K562 (cell line): ENCODE measurements around the gene ZDHHC12. TPM values are rescaled to one million over a fixed set of nuclear protein-coding genes. Genes with fewer than 3 reads are reported as not detected.

Experiments
- ARHGAP35 ChIP-seq: fragments of 450-650 bp; IDR thresholded peaks from 2 replicates; pipeline ENCODE4 v1.6.1; 2018; ENCODE audit not compliant: partially characterized antibody
- CHD1 ChIP-seq: fragments of 200-600 bp; sonication (generic); IDR thresholded peaks from one replicate; pipeline ENCODE4 v1.6.1; 2012; ENCODE audit warnings: mild to moderate bottlenecking, moderate library complexity, low read length, inconsistent platforms
- FOS ChIP-seq: IDR thresholded peaks from 3 replicates; pipeline ENCODE4 v1.6.1; 2011; ENCODE audit not compliant: insufficient read length; ENCODE audit errors: extremely low read depth
- HDAC6 ChIP-seq: IDR thresholded peaks from 2 replicates; pipeline ENCODE4 v1.6.1; 2012; ENCODE audit warnings: low read depth, mild to moderate bottlenecking, control low read depth, inconsistent platforms, low read length, moderate library complexity
- HMG20A ChIP-seq: fragments of 450-650 bp; formaldehyde crosslinking; conservative IDR thresholded peaks from 2 replicates; pipeline ENCODE4 v1.4.0; 2020; ENCODE audit warnings: mild to moderate bottlenecking, mixed read lengths
- KLF13 ChIP-seq: fragments of 450-650 bp; IDR thresholded peaks from 2 replicates; pipeline ENCODE4 v1.6.1; 2016; ENCODE audit warnings: missing genetic modification characterization, low read depth, mild to moderate bottlenecking, missing compliant biosample characterization, moderate library complexity, borderline replicate concordance
- L3MBTL2 ChIP-seq: fragments of 450-650 bp; IDR thresholded peaks from 2 replicates; pipeline ENCODE4 v1.6.1; 2016; ENCODE audit warnings: mild to moderate bottlenecking, moderate library complexity
- MAZ ChIP-seq, 2 experiments: fragments of 450-650 bp in 1 of 2; sonication (generic) in 1 of 2; formaldehyde crosslinking; IDR thresholded peaks in 1 of 2; conservative IDR thresholded peaks in 1 of 2; 2 replicates each; pipeline versions ENCODE4 v1.4.0 to v1.5.0; 2020; ENCODE audit warnings: mild to moderate bottlenecking in 1 of 2, missing genetic modification reagents in 1 of 2
- NCOA6 ChIP-seq: fragments of 450-650 bp; IDR thresholded peaks from 2 replicates; pipeline ENCODE4 v1.6.1; 2017; ENCODE audit warnings: mild to moderate bottlenecking
- PTTG1 ChIP-seq: fragments of 450-650 bp; IDR thresholded peaks from 2 replicates; pipeline ENCODE4 v1.6.1; 2016; ENCODE audit warnings: low read depth, mild to moderate bottlenecking, missing genetic modification characterization, missing compliant biosample characterization
- PYGO2 ChIP-seq: fragments of 450-650 bp; IDR thresholded peaks from 2 replicates; pipeline ENCODE4 v1.6.1; 2016; ENCODE audit warnings: mild to moderate bottlenecking, missing genetic modification characterization, moderate library complexity, missing compliant biosample characterization
- RBBP5 ChIP-seq: fragments of 200-600 bp; sonication (generic); IDR thresholded peaks from 2 replicates; pipeline ENCODE4 v1.6.1; 2012; ENCODE audit warnings: borderline replicate concordance, mild to moderate bottlenecking, low read length, control low read depth, inconsistent platforms; ENCODE audit not compliant: insufficient read depth, poor library complexity, severe bottlenecking
- SIN3A ChIP-seq, 2 experiments: fragments of 150-350 bp in 1 of 2; IDR thresholded peaks; 2 replicates each; pipeline ENCODE4 v1.6.1; 2011 to 2016; ENCODE audit warnings: borderline replicate concordance in 2 of 2, low read depth in 2 of 2, low read length in 2 of 2, mild to moderate bottlenecking in 2 of 2, moderate library complexity in 2 of 2; ENCODE audit not compliant: control insufficient read depth in 1 of 2
- TAF9B ChIP-seq: fragments of 450-650 bp; IDR thresholded peaks from 2 replicates; pipeline ENCODE4 v1.6.1; 2018; ENCODE audit warnings: mild to moderate bottlenecking; ENCODE audit not compliant: partially characterized antibody
- ZBED1 ChIP-seq: IDR thresholded peaks from 2 replicates; pipeline ENCODE4 v1.6.1; 2014
- ZNF41 ChIP-seq: fragments of 250-450 bp; sonication (Bioruptor Pico); conservative IDR thresholded peaks from 2 replicates; pipeline ENCODE4 v1.4.0; 2020; ENCODE audit warnings: mild to moderate bottlenecking
- ZNF584 ChIP-seq: fragments of 200-800 bp; sonication (Bioruptor generic); IDR thresholded peaks from 2 replicates; pipeline ENCODE4 v1.6.1; 2016; ENCODE audit warnings: low read depth, mild to moderate bottlenecking, missing genetic modification characterization, missing compliant biosample characterization
- polyA plus RNA-seq, 8 experiments: library from polyadenylated mRNA; depleted of rRNA in 4 of 8; stranded (reverse) in 5 of 8; unstranded in 3 of 8; fragments of >200 nt; fragmentation: Nextera tagmentation in 2 of 8; fragmentation: Illumina TruSeq in 1 of 8; extraction: Ambion mirVana in 2 of 8; extraction: Trizol in 1 of 8; gene quantifications; 2 replicates each; pipeline versions ENCODE4 v1.2.1 to v1.2.3, GENCODE V29; 2011 to 2014; ENCODE audit warnings: inconsistent platforms in 1 of 8, missing spikeins in 1 of 8
- total RNA-seq, 7 experiments: library from RNA; depleted of rRNA in 6 of 7; stranded (reverse); fragments of >200 nt in 6 of 7; fragmentation: Illumina TruSeq in 2 of 7; extraction: Trizol in 2 of 7; gene quantifications; 2 replicates each; pipeline versions ENCODE4 v1.2.1 to v1.2.3, GENCODE V29; 2011 to 2021; ENCODE audit warnings: low replicate concordance in 1 of 7
- TF ChIP-seq, protein P1 (sequence below): fragments of 450-650 bp; IDR thresholded peaks from 2 replicates; pipeline ENCODE4 v1.6.1; 2017; ENCODE audit warnings: antibody characterized with exemption
- TF ChIP-seq, protein P2 (sequence below): fragments of 200-400 bp; formaldehyde crosslinking; IDR thresholded peaks from 2 replicates; pipeline ENCODE4 v1.6.1; 2017; ENCODE audit warnings: mild to moderate bottlenecking, low read depth, low read length, moderate library complexity
- TF ChIP-seq, protein P3 (sequence below), 2 experiments: fragments of 450-650 bp; IDR thresholded peaks; 2 replicates each; pipeline ENCODE4 v1.6.1; 2018; ENCODE audit warnings: mild to moderate bottlenecking in 2 of 2, low read depth in 1 of 2; ENCODE audit not compliant: partially characterized antibody in 2 of 2

ZDHHC12 gene
- total and polyA plus RNA-seq, 9 of the 15 experiments (the other 6 are each of a cell fraction or from before 2014, with no cell fraction given), result 0.21 to 38.0 (median 13.8) TPM

- TF ChIP-seq, protein P1, sequence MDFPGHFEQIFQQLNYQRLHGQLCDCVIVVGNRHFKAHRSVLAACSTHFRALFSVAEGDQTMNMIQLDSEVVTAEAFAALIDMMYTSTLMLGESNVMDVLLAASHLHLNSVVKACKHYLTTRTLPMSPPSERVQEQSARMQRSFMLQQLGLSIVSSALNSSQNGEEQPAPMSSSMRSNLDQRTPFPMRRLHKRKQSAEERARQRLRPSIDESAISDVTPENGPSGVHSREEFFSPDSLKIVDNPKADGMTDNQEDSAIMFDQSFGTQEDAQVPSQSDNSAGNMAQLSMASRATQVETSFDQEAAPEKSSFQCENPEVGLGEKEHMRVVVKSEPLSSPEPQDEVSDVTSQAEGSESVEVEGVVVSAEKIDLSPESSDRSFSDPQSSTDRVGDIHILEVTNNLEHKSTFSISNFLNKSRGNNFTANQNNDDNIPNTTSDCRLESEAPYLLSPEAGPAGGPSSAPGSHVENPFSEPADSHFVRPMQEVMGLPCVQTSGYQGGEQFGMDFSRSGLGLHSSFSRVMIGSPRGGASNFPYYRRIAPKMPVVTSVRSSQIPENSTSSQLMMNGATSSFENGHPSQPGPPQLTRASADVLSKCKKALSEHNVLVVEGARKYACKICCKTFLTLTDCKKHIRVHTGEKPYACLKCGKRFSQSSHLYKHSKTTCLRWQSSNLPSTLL, result peak; percentile 92
- no peak for TF ChIP-seq TAF9B
- TF ChIP-seq, protein P2, sequence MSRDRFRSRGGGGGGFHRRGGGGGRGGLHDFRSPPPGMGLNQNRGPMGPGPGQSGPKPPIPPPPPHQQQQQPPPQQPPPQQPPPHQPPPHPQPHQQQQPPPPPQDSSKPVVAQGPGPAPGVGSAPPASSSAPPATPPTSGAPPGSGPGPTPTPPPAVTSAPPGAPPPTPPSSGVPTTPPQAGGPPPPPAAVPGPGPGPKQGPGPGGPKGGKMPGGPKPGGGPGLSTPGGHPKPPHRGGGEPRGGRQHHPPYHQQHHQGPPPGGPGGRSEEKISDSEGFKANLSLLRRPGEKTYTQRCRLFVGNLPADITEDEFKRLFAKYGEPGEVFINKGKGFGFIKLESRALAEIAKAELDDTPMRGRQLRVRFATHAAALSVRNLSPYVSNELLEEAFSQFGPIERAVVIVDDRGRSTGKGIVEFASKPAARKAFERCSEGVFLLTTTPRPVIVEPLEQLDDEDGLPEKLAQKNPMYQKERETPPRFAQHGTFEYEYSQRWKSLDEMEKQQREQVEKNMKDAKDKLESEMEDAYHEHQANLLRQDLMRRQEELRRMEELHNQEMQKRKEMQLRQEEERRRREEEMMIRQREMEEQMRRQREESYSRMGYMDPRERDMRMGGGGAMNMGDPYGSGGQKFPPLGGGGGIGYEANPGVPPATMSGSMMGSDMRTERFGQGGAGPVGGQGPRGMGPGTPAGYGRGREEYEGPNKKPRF, result no peak
- TF ChIP-seq, protein P3, sequence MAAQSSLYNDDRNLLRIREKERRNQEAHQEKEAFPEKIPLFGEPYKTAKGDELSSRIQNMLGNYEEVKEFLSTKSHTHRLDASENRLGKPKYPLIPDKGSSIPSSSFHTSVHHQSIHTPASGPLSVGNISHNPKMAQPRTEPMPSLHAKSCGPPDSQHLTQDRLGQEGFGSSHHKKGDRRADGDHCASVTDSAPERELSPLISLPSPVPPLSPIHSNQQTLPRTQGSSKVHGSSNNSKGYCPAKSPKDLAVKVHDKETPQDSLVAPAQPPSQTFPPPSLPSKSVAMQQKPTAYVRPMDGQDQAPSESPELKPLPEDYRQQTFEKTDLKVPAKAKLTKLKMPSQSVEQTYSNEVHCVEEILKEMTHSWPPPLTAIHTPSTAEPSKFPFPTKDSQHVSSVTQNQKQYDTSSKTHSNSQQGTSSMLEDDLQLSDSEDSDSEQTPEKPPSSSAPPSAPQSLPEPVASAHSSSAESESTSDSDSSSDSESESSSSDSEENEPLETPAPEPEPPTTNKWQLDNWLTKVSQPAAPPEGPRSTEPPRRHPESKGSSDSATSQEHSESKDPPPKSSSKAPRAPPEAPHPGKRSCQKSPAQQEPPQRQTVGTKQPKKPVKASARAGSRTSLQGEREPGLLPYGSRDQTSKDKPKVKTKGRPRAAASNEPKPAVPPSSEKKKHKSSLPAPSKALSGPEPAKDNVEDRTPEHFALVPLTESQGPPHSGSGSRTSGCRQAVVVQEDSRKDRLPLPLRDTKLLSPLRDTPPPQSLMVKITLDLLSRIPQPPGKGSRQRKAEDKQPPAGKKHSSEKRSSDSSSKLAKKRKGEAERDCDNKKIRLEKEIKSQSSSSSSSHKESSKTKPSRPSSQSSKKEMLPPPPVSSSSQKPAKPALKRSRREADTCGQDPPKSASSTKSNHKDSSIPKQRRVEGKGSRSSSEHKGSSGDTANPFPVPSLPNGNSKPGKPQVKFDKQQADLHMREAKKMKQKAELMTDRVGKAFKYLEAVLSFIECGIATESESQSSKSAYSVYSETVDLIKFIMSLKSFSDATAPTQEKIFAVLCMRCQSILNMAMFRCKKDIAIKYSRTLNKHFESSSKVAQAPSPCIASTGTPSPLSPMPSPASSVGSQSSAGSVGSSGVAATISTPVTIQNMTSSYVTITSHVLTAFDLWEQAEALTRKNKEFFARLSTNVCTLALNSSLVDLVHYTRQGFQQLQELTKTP (IDR thresholded peaks at IDR 0.05; ENCODE audit: low read depth in 1 of 2, partially characterized antibody in 2 of 2), result no peak
- peak; percentile 48 for TF ChIP-seq L3MBTL2
- TF ChIP-seq ZBED1, result no peak
- TF ChIP-seq ZNF41 (CRISPR knock-in tag), result no peak
- peak; percentile 39 for TF ChIP-seq CHD1
- no peak for TF ChIP-seq FOS
- no peak for TF ChIP-seq PTTG1
- no peak for TF ChIP-seq NCOA6
- no peak for TF ChIP-seq RBBP5
- no peak for TF ChIP-seq KLF13
- no peak for TF ChIP-seq ARHGAP35
- TF ChIP-seq HDAC6, result no peak
- TF ChIP-seq SIN3A (IDR thresholded peaks at IDR 0.05; ENCODE audit: borderline replicate concordance in 2 of 2, control insufficient read depth in 1 of 2, low read depth in 2 of 2, low read length in 2 of 2), result 0 out of 4 replicates have a peak, but pooled peaks of 1 of the 2 experiments have one; percentile 27
- peak in 1 of 2 experiments; percentile 42; a peak in 2 of 4 replicates for TF ChIP-seq MAZ (CRISPR knock-in tag; conservative IDR thresholded peaks at IDR 0.05 in 1 of 2, IDR thresholded peaks at IDR 0.05 in 1 of 2)
- TF ChIP-seq HMG20A (CRISPR knock-in tag), result no peak
- TF ChIP-seq PYGO2, result no peak
- TF ChIP-seq ZNF584, result no peak
These were observed 20.8 kb downstream of the ZDHHC12 start (continued) for GRCh38 chr9:128702949-128703615.
